Measurements from ENCODE around the gene POU1F1.

The POU1F1 gene

GRCh38 chr3:87227835-87228144 is 48.6 kb downstream of the POU1F1 start:
- peak; percentile 2 for DNase-seq (ENCODE audit: low spot score)
- no peak for TF ChIP-seq CTCF (IDR thresholded peaks at IDR 0.05; ENCODE audit: extremely low read depth, missing control alignments)

- DNase-seq (ENCODE audit: low spot score): peak; percentile 85
- no peak for TF ChIP-seq CTCF (IDR thresholded peaks at IDR 0.05; ENCODE audit: extremely low read depth, missing control alignments)
Measured at GRCh38 chr3:87227104-87227834, 49.1 kb downstream of the POU1F1 start, which contains the start of gene CHMP2B. Gene CHMP2B (plus strand): TSS chr3:87227309. CDS start chr3:87227523, 214 bp downstream.

- no peak for TF ChIP-seq CTCF (IDR thresholded peaks at IDR 0.05; ENCODE audit: extremely low read depth, missing control alignments)
- no peak for DNase-seq (ENCODE audit: low spot score)
Measured at GRCh38 chr3:87225659-87226058, 50.7 kb downstream of the POU1F1 start.

- TF ChIP-seq CTCF (IDR thresholded peaks at IDR 0.05; ENCODE audit: extremely low read depth, missing control alignments): no peak
- no peak for DNase-seq (ENCODE audit: low spot score)
Measured at GRCh38 chr3:87219611-87220010, 56.8 kb downstream of the POU1F1 start.

- no peak for TF ChIP-seq CTCF (IDR thresholded peaks at IDR 0.05; ENCODE audit: extremely low read depth, missing control alignments)
Measured at GRCh38 chr3:87218560-87218959, 57.8 kb downstream of the POU1F1 start.

More at GRCh38 chr3:87218560-87218959, 57.8 kb downstream of the POU1F1 start:
- no peak for DNase-seq (ENCODE audit: low spot score)

All from GM20000 (cell line).